Measurements from ENCODE around the gene SSTR3. TPM values are rescaled to one million over a fixed set of nuclear protein-coding genes. Genes with fewer than 3 reads are reported as not detected.

SSTR3 gene
- total RNA-seq, 1 experiment from 2014 or later: not detected

DNA sequence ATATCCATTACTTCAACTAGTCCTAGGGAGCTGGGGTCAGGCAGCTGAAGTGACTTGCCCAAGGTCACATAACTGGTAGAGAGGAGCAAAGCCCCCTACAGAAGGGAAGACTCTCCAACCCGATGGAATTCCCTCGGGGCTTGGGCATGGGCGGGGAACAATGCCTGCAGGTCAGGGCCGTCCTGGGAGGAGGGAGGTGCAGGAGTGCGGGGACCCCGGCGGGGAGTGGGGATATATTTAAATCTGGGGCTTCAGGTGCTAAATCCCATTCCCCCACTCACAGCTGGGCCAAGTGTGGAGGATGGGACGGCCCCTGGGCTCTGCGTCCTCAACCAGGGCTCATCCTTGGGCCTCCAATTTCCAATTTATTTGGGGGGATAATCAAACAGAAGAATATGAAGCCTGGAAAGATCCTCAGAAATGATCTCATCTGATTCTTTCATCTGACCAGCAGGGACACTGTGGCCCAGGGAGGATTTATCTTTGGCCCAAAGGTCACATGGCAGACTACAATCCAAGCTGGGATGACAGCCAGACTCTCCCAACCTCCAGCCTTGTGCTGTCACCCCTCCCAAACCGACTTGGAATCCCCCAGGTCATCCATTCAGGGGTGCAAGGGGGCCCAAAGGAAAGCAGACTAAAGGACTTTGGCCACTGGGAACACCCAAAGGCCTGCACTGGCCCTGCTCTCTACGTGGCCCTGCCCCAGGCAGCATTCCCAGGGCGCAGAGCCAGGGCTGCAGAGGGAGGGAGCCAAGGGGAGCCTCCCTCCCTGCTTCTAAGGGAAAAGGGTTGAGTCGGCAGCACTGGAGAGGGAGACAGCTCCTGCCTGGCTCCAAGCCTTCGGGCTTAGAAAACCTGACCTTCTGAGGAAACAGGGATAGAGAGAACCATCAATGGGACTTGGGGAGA is 15.5 kb downstream of the SSTR3 start:
- DNase-seq (ENCODE audit: low read depth): peak; percentile 77

DNA sequence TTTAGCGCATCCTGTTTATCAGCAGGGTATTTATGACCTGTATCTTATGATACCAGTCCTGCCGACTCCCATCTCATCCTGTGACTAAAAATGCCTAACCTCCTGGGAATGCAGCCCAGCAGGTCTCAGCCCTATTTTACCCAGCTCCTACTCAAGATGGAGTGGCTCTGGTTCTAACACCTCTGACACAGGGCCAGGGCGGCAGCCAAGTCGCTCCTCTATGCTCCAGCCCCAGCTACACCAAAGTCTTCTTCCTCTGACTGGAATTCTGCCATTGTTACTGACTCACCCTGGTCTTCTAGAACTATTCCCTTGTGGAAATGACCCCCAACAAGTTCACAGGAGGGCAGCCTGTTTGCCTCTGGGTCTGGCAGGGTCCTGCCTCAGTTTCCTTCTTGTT is 16.4 kb downstream of the SSTR3 start:
- no peak for DNase-seq (ENCODE audit: low read depth)

DNA sequence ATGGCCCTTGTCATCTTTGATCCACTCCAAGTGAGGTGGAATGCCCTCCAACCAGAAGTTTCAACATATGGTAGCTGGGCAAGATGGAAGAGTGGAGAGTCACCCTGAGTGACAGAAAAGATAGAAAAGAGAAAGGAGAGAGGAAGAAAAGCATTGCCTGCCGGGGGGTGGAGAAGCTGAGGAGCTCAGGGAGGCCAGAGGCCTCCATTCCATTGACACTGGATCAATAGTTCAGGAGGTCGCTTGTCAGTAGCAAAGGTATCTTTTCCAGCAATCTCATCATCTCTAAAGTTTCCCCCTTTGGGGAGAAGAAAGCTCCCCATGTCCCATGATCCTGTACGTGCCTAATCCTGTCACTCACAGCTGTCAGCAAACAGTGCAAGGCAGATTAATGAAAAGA is 17.5 kb downstream of the SSTR3 start:
- no peak for DNase-seq (ENCODE audit: low read depth)

DNA sequence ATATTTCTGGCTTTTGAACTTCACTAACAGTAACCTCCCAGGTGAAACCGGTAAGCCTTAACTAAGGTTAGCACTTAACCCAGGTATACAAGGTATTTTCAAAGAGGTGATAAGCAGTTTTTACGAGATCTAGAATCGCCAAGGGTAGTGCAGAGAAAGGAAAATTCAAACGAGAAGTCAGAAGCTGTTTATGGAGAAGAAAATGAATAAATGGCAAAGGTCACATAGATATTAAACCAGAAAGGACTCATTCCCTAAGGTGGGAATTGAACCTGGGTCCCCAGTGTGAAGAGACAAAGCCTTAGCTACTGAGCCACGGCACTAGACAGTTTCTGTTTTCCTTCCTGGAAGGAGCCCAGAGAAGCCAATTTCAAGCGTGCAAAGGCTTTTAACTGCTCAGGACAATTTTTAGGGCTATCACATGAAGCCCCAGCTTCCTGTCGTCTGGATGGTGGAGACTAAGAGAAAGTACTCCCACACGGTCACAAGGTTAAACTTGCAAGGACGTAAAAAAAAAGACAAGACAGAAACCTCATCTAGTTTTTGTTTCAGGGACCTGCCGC is 18.6 kb downstream of the SSTR3 start:
- DNase-seq (ENCODE audit: low read depth): peak; percentile 79

DNA sequence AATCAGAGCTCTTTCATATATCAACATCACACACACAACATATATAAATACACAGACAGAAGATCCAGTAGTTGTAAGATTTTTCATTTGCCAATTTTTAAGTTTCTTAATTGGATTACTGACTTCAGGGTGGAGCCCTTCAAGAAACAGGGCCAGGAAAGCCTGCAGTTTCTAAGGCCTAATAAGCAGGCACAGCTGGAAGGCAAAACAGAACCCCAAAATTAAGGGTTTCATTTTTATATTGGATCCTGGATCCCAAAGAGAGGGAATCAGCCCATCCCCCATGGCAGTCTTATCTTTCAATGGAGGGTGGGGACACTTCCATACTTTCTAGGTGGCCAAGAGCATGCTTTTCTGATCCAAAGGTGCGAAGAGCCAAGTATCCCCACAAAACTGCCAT is 19.5 kb downstream of the SSTR3 start:
- DNase-seq (ENCODE audit: low read depth): no peak

DNA sequence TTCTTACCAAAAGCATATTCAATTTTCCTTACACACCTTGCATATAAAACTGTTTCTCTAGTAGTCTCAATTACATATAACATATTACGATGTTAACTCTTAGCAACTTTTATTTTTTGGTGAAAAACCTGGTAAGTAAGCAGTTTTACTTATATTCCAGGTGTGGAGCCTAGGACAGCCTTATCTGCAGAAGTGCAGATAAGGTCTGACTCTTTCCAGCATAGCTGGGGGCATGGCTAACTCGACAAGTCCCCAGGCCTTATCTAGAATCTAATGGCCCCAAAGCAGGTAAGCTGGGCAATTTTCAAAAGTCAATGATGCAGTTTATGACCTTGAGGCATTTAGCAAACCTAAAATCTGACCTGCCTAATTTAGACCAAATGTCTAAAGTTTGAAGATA is 20.1 kb downstream of the SSTR3 start:
- no peak for DNase-seq (ENCODE audit: low read depth)

DNA sequence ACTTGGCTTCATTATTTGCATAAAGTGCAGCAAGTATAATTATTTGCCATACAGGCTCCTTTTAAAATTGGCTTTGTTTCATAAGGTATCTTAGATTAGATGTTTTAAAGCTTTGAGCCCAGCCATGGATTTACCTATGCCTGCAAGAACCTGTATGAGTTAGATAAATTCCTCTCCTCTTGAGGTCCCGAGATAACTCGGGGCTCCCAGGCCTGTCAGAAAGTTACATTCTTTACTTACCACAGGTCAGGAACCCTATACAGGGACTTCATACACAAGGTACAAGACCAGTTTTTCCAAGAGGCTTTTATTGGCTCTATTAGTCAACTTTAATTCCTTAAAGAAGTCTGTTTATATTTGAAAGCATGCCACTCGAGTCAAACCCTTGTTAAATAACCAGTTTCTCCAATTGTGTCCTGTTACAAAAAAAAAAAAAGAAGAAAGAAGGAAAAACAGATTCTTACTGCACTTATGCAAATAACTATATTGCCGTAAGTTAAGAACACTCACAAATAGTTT is 22.0 kb downstream of the SSTR3 start:
- DNase-seq (ENCODE audit: low read depth): no peak

DNA sequence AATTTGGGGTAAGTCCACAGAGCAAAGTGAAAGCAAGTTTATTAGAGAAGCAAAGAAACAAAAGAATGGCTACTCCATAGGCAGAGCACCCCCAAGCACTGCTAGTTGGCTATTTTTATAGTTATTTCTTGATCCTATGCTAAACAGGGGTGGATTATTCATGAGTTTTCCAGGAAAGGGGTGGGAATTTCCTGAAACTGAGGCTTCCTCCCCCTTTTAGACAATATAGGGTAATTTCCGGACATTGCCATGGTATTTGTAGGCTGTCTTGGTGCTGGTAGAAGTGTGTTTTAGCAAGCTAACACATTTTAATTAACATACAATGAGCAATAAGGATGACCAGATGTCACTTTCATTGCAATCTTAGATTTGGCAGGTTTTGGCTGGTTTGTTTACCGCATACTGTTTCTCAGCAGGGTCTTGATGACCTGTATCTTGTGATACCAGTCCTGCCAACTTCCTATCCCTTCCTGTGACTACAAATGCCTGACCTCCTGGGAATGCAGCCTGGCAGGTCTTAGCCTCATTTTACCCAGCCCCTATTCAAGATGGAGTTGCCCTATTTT is 23.3 kb downstream of the SSTR3 start:
- DNase-seq (ENCODE audit: low read depth): no peak

DNA sequence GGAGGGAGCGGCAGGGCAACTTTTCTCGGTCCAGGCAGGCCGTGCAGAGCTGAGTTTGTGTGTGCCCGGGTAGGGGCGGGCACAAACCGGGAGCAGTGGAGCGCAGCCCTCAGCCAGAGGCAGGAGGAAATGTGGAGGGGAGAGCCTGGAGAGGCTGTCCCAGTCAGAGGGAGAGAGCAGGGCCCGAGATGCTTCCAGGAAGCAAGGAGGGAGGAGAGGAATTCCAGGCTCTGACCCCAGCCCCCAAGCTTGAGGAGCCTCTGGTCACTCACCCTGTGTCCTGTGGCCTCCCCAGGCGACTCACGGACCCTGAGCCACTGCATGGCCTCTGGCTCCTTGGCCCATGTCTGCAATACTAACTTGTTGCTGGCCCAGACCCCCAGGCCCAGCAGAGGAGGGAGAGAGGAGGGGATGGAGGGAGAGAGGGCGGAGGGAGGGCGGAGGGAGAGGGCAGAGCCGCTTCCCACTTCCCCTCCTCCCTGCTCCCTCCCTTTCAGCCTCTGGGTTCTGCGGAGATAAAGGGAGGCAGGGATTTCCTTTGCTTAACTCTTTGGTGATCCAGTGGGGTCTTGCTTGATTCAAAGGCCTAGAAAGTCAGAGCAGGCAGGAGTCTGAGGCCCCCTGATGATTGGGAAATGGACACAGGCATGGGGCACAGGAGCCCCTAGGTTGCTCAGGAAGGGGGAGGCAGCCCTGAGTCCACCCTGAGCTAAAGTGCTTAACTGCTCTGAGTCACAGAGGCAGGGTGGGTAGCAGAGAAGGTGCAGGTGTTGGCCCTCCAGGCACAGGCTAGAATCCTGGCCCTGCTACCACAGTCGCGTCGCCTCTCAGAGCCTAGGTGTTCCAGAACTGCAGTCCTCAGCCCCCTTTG is 24.2 kb downstream of the SSTR3 start, which contains the start of gene C1QTNF6:
Gene C1QTNF6 (minus strand): TSS at position 357 of the 871 bp plus-strand sequence. CDS start 34 bp downstream, at position 323.
- DNase-seq (ENCODE audit: low read depth): peak; percentile 70

DNA sequence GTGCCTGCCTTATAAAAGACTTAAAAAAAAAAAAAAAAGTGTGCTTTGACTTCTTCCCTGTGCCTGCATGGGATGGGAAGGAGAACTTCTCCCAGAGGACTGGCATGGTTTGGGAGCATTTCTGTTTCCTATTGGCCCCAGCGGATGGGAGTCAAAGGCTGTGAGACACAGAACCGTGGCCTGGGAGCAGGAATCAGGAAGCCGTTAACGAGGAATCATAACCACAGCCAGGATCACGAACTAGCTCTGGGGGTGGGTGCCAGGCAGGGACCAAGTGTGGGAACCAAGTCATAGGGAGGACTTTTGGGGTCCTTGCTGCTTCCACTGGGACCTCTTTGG is 24.8 kb downstream of the SSTR3 start:
- peak; percentile 82 for DNase-seq (ENCODE audit: low read depth)

DNA sequence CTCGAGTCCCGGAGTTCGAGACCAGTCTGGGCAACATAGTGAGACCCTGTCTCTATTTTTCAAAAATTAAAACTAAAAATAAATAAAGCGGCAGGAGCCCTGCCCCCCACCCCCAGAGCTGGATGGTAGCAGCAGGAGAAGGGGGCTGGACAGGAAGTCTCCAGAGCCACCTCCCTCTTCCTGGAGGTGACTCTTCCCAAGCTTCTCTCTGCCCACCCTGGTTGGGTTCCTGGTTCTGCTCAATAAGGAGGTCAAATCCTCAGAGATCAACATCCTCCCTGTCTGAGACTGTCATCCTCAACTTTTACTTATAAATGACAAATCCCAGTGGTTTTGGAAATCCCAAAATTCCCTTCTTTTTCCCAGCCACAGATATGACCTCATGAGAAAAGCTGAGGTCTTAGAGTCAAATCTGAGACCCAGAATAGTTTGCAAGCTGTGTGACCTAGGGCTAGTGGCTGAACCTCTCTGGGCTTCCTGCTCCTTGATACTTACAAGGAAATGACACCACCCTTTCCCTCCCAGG is 25.2 kb downstream of the SSTR3 start:
- DNase-seq (ENCODE audit: low read depth): peak; percentile 43

DNA sequence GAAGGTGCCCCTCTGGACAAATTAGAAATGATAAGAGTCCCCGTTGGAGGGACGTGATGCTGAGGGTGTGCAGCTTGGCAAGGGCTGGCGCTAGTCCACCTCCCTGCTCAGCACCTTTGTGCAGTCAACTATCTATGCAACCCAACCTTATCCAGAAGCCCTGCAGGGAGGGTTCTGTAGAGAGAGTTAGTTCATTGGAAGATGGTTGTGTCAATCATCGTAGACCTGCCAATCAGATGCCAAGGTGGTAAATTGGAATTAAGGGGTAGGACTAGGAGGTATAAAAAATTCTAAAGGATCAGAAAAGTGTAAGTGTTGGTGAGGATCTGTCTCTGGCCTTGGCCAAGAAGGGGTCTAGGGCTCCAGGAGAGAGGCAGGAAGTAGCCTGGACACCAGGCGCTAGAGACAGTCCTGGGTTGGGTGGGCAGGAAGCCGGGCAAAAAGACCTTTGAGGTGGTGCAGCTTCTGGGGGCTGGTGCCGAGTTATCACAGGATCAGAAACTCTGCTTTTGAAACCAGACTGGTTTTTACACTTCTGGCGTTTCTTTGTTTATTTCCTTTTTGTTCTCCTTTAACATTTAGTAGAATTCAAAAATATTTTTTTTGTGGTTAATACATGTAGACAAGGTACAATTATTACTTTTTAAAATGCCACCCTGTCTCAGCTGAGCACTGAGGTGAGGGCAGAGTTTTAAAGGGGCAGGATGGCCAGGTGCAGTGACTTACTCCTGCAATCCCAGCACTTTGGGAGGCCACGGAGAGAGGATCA is 25.9 kb downstream of the SSTR3 start:
- DNase-seq (ENCODE audit: low read depth): peak; percentile 67

DNA sequence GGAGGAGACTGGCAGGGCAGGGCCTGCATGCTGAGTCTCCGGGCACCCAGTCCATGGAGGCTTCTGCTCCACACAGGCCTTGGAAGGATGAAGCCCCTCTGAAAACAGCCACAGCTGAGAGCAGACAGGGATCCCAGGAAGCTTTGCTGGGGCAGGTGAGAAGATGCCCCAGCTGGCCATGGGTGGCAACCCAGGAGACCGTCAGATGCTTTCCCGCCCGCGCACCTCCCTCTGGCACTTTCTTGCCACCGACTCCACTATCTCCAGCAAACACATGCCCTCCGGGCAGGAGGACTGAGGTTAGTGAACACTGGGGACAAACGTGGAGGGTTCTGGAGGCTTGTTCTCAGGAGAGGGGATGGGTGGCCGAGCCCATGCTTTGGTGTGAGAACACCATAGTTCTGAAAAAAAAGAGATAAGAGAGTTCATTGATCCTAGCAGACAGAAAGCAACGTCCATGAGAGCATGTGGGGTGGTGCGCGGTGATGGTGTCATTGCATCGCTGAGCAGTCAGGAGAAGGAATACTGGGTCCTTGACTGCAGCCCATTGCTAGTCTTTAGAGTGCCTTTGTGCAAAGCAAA is 26.5 kb downstream of the SSTR3 start:
- no peak for DNase-seq (ENCODE audit: low read depth)

DNA sequence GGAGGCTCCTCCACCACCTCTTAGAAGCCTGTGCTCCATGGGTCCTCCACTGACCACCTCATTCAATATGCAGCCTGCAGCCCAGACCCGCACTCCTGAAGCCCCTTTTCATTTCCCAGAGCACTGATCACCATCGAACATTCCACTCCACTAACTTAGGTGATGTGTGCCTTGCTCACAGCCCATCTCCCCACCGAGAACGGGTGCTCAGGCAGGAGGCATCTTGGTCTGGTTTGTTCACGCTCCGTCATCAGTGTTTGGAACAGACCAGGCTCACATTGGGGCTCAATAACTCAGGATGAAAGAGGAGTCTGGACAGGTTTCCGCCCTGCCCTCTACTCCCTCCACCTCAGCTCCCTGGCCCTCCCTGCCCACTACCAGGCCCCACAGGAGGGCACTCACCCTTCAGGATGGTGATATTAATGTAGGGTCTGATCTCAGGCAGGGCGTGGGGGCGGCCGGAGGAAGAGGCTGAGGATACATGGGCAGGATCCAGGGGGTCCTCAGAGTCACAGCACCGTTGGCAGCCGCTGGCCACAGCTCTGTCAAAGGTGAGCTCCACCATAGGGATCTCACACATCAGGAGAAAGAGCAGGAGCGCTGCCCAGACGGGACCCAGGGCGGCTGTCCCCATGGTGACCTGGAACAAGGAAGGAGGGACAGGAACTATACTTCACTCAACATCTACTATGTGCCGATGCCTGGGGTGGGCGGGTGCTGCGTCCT is 27.3 kb downstream of the SSTR3 start:
- no peak for DNase-seq (ENCODE audit: low read depth)

DNA sequence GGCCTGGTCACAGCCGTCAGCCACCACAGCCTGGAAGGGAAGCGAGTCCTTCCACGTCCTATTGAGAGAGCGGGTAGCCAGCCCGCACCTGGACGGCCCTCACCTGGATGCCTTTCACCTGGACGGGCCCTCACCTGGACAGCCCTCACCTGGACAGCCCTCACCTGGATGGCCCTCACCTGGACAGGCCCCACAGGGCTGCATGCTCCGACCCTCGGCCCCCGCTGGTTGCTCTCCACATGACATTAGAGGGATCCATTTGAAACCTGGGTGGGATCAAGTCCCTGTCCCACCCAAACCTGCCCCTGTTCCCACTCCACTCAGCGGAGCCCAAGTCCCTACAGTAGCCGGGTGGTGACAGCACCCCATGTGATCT is 27.9 kb downstream of the SSTR3 start:
- DNase-seq (ENCODE audit: low read depth): no peak

DNA sequence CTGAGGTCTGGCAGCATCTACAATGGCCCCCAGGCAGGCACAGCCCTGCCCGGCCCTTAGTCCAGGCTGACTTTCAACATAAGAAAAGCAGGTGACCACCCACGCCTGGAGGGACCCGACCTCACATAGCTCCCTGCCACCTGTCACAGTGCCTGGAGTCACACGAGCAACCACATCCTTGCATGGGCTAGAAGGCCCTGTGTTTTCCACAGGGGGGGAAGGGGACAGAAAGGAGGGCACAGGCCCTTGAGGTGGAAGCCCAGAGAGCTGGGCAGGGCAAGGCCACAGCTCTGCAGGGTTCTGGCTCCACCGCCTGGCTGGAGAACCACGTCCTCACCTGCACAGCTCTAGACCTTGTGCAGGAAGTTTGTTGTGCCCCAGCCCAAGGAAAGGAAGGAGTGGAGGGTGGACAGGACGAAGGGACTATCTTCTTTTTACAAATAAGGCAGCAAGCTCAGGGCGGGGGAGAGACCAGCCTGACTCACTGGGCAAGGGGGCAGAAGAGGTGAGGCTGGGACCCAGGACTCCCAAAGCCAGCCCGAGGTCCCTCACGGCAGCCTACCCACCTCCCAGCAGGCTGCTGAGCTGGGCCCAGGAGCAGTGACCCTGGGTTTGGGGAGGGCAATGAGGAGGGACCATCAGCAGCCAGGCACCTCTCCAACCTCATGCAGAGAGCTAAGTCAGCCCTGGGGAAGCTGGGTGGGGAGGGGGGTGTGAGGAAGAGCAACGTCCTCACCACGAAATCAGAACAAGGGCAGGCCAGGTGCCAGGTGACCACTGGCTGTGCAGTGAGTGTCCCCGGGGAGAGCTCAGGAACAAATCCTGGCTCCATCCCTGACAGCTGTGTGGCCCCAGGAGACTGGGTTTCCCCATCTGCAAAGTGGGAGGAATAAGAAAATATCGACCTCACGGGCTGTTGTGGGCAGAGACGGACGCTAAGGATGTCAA is 28.6 kb downstream of the SSTR3 start:
- DNase-seq (ENCODE audit: low read depth): no peak

DNA sequence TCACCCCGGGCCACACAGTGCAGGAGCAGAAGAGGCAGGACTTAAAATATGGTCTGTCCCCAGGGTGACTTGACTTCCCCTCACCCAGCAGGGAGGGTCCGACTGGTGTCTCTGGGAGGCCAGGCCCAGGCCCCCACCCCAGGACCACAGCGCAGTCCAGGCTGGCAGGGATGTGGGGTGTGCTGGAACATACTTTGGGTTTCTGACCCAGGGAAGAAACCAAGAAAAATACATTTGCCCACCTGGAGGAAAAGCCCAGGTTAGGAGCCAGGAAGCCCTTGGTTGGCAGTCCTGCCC is 29.4 kb downstream of the SSTR3 start:
- no peak for DNase-seq (ENCODE audit: low read depth)

DNA sequence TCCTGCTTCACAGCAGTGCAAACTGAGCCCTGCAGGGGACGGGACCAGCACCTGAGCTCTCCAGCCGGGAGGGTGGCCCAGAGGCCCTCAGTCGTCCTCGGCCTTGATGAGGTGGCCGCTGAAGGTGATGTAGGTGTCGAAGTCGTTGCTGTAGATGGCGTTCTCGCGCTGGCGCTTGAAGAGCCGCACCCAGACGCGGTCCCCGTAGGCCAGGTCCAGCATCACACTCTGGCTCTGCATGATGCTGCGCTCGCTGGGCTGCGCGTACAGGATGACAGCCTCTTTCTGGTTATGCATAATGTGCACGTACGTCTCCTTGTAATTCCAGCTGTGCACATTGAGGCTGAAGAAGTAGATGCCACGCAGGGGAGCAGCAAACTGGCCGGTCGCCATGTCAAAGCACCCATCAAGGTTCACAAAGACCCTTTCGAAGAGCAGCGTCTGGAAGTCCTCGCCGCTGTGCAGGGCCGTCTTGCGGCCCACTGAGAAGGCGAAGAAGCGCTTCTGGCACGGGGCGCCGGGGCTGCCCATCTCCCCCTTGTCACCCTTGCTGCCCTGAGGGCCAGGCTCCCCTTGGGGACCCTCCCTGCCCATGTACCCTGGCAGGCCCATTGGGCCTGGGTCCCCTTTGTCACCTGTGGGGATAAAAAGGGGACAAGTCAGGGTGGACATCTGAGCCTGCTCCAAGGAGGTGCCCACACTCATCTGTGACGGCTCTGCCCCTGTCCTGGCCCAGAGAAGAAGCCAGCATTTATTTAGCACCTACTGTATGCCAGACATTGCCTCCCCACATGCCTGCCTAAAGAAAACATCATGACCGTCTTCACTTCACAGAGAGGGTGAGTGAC is 30.0 kb downstream of the SSTR3 start:
- DNase-seq (ENCODE audit: low read depth): no peak

Measured in Daoy (cell line).